HL-60 (cell line): ENCODE measurements around the gene JAG1.

Experiments
- DNase-seq, 2 experiments: peaks; one replicate each; pipeline ENCODE4 v3.0.0-alpha.2; 2010 to 2020; ENCODE audit warnings: low read depth in 1 of 2, low spot score in 1 of 2
- H3K27ac ChIP-seq: fragments of 250-450 bp; sonication (Bioruptor Pico); replicated peaks from 2 replicates; pipeline ENCODE4 v1.5.1; 2020; ENCODE audit warnings: mild to moderate bottlenecking, moderate library complexity
- H3K27me3 ChIP-seq: fragments of 250-450 bp; sonication (Bioruptor Pico); 2 replicates; pipeline ENCODE4 v1.5.1; 2021; ENCODE audit warnings: mild to moderate bottlenecking, moderate library complexity; ENCODE audit not compliant: insufficient read depth, poor library complexity, severe bottlenecking
- H3K4me3 ChIP-seq: replicated peaks from 2 replicates; pipeline ENCODE4 v1.5.1; 2011; ENCODE audit warnings: mild to moderate bottlenecking, control low read depth, low read length; ENCODE audit not compliant: insufficient read depth
- CTCF ChIP-seq: IDR thresholded peaks from one replicate; pipeline ENCODE4 v1.5.1; 2011; ENCODE audit warnings: low read length, control low read depth, inconsistent platforms; ENCODE audit not compliant: insufficient read depth
- GABPA ChIP-seq: IDR thresholded peaks from 2 replicates; pipeline ENCODE4 v1.6.1; 2012; ENCODE audit warnings: low read depth
- POLR2AphosphoS5 ChIP-seq: IDR thresholded peaks from 2 replicates; pipeline ENCODE4 v1.6.1; 2012; ENCODE audit warnings: low read depth
- SPI1 ChIP-seq: IDR thresholded peaks from 2 replicates; pipeline ENCODE4 v1.6.1; 2012; ENCODE audit warnings: low read depth, mild to moderate bottlenecking, borderline replicate concordance
- TF ChIP-seq, protein P1 (sequence below): IDR thresholded peaks from 2 replicates; pipeline ENCODE4 v1.6.1; 2012; ENCODE audit warnings: low read depth; ENCODE audit not compliant: insufficient replicate concordance

JAG1 gene

DNA sequence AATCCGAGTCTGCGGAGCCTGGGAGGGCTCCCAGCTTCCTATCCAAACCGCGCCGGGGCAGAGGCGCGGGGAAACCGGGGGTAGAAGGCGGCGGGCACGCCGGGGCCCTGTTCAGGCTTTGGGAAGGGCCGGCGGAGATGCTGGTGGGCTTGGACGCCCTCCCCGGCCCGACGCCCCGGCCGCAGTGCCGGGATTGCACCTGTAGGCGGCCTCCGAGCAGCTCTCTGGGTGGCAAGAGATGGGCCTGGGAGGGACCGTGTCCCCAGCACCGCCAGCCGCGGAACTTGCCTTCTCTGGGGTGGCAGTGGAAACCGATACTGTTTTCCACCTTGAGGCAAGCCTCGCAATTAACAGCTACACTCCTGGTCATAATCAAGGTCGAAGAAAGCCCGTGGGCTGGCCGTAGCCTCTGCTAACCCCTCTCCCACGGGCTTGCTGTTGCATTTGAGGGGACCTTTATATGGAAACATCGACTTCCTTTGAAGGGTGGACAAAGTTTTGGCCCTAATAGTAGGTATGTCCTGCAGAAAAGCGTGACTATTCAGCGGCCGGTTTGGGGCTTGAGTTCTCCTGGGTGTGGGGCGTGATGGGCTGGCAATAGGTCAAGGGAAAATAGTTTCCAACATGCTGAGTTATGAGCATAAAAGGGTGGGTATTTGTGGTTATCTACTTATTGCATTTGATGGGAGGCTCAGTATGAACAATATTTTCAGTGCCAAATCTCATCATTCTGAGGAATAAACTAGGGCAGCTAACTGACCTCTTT is 1.1 kb upstream of the JAG1 start:
- TF ChIP-seq CTCF, result peak; percentile 27
- TF ChIP-seq, protein P1, sequence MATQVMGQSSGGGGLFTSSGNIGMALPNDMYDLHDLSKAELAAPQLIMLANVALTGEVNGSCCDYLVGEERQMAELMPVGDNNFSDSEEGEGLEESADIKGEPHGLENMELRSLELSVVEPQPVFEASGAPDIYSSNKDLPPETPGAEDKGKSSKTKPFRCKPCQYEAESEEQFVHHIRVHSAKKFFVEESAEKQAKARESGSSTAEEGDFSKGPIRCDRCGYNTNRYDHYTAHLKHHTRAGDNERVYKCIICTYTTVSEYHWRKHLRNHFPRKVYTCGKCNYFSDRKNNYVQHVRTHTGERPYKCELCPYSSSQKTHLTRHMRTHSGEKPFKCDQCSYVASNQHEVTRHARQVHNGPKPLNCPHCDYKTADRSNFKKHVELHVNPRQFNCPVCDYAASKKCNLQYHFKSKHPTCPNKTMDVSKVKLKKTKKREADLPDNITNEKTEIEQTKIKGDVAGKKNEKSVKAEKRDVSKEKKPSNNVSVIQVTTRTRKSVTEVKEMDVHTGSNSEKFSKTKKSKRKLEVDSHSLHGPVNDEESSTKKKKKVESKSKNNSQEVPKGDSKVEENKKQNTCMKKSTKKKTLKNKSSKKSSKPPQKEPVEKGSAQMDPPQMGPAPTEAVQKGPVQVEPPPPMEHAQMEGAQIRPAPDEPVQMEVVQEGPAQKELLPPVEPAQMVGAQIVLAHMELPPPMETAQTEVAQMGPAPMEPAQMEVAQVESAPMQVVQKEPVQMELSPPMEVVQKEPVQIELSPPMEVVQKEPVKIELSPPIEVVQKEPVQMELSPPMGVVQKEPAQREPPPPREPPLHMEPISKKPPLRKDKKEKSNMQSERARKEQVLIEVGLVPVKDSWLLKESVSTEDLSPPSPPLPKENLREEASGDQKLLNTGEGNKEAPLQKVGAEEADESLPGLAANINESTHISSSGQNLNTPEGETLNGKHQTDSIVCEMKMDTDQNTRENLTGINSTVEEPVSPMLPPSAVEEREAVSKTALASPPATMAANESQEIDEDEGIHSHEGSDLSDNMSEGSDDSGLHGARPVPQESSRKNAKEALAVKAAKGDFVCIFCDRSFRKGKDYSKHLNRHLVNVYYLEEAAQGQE, result no peak

GRCh38 chr20:10673176-10673841 is 490 bp downstream of the JAG1 start:
- peak in 1 of 2 experiments; percentile 36 for DNase-seq
- TF ChIP-seq CTCF, result no peak
- TF ChIP-seq SPI1, result no peak
- TF ChIP-seq, protein P1, result no peak
- TF ChIP-seq POLR2AphosphoS5, result no peak
- TF ChIP-seq GABPA, result no peak
- Histone ChIP-seq H3K27ac (peak overlapping the region; percentile 90), H3K27me3 (no peaks in the 10 kb centered on the region), H3K4me3 (peak overlapping the region; percentile 57)

More for the DNA sequence above, 1.1 kb upstream of the JAG1 start:
- no peaks in the 10 kb centered on the region for H3K27me3 ChIP-seq
- peak; percentile 28 to 85 for DNase-seq
- peak overlapping the region; percentile 90 for H3K27ac ChIP-seq
- peak overlapping the region; percentile 57 for H3K4me3 ChIP-seq

- H3K27me3 ChIP-seq, result no peaks in the 10 kb centered on the region
- TF ChIP-seq, protein P1, result peak; percentile 27
- TF ChIP-seq CTCF, result no peak
- peak; percentile 71 for TF ChIP-seq SPI1
- H3K4me3 ChIP-seq, result peak overlapping the region; percentile 57
- peak; percentile 63 to 78 for DNase-seq
- peak overlapping the region; percentile 90 for H3K27ac ChIP-seq
Measured at GRCh38 chr20:10672624-10673127, 1.1 kb downstream of the JAG1 start.
